22Rv1 (cell line): ENCODE data around the gene VPS35L.

Source experiments
- H3K27ac ChIP-seq: fragments of 450-650 bp; 2 replicates; pipeline ENCODE4 v1.5.1; 2017
- ZFX ChIP-seq: fragments of 450-650 bp; IDR thresholded peaks from 2 replicates; pipeline ENCODE4 v1.6.1; 2017; ENCODE audit warnings: antibody characterized with exemption, borderline replicate concordance
- TF ChIP-seq, protein P1 (sequence below): fragments of 450-650 bp; IDR thresholded peaks from 2 replicates; pipeline ENCODE4 v1.5.1; 2017; ENCODE audit warnings: mild to moderate bottlenecking

VPS35L gene

DNA sequence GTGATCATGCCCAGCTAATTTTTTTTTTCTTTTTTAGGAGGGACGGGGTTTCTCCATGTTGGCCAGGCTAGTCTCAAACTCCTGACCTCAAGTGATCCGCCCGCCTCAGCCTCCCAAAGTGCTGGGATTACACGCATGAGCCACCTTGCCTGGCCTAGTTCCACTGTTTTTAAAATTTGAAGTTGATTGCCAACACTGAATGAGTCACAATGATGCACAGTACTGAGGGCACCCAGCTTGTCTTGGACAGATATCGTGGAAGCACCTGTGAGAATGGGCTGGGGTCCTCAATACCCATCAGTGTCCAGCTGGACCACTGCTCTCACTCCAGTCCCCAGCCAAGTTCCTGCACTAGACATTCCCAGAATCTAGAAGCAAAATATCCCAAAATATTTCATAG lies 160.1 kb downstream of the VPS35L start:
- peak overlapping the region; percentile 88; the same call in 1 of the 2 replicates for H3K27ac ChIP-seq

DNA sequence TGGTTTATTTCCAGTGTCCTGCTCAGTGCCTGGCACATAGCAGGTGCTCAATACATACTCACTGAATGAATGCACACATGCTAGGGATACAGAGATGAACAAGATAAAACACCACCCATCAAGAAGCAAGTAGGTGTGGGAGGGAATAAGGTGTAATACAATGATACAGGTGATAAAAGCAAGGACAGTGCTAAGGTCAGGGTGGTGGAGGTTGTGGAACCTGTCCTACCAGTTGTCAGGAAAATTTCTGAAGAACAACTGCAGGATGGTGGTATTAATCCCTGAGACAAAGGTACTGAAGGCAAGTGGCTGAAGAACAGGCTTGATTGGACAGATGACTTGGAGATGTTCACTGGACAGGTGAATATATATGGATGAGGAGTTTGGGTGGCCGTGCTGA lies 160.7 kb downstream of the VPS35L start:
- H3K27ac ChIP-seq: peak overlapping the region; percentile 88
- TF ChIP-seq, protein P1, sequence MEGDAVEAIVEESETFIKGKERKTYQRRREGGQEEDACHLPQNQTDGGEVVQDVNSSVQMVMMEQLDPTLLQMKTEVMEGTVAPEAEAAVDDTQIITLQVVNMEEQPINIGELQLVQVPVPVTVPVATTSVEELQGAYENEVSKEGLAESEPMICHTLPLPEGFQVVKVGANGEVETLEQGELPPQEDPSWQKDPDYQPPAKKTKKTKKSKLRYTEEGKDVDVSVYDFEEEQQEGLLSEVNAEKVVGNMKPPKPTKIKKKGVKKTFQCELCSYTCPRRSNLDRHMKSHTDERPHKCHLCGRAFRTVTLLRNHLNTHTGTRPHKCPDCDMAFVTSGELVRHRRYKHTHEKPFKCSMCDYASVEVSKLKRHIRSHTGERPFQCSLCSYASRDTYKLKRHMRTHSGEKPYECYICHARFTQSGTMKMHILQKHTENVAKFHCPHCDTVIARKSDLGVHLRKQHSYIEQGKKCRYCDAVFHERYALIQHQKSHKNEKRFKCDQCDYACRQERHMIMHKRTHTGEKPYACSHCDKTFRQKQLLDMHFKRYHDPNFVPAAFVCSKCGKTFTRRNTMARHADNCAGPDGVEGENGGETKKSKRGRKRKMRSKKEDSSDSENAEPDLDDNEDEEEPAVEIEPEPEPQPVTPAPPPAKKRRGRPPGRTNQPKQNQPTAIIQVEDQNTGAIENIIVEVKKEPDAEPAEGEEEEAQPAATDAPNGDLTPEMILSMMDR: no peak
- TF ChIP-seq ZFX: no peak

More for the DNA sequence above, 160.1 kb downstream of the VPS35L start:
- TF ChIP-seq, protein P1: no peak
- no peak for TF ChIP-seq ZFX

DNA sequence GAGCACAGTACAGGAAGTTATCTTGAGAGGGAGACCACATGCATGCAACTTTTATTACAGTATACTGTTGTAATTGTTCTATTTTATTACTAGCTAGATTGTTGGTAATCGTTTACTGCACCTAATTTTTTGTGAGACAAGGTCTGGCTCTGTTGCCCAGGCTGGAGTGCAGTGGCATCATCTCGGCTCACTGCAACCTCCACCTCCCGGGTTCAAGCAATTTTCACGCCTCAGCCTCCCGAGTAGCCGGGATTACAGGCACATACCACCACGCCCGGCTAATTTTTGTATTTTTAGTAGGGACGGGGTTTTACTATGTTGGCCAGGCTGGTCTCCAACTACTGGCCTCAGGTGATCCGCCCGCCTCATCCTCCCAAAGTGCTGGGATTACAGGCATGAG lies 161.2 kb downstream of the VPS35L start:
- peak overlapping the region; percentile 88 for H3K27ac ChIP-seq

DNA sequence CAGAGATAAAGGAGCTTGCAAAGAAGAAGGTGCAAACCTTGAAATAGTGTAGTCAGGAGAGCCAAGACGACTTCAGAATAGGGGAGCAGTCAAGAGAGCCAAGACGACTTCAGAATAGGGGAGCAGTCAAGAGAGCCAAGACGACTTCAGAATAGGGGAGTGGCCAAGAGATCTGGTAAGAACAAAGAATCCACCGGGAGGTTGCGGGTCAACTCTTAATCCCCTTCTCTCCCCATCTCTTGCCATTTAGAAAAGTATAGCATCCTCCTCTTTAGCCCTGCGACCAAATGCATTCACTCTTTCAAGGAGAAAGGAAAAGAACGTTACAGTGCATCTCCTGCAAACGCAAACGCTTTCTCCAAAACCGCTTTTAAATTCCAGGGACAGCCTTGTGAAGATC lies 161.8 kb downstream of the VPS35L start:
- no peak for TF ChIP-seq ZFX
- TF ChIP-seq, protein P1: no peak
- H3K27ac ChIP-seq: peak overlapping the region; percentile 88

DNA sequence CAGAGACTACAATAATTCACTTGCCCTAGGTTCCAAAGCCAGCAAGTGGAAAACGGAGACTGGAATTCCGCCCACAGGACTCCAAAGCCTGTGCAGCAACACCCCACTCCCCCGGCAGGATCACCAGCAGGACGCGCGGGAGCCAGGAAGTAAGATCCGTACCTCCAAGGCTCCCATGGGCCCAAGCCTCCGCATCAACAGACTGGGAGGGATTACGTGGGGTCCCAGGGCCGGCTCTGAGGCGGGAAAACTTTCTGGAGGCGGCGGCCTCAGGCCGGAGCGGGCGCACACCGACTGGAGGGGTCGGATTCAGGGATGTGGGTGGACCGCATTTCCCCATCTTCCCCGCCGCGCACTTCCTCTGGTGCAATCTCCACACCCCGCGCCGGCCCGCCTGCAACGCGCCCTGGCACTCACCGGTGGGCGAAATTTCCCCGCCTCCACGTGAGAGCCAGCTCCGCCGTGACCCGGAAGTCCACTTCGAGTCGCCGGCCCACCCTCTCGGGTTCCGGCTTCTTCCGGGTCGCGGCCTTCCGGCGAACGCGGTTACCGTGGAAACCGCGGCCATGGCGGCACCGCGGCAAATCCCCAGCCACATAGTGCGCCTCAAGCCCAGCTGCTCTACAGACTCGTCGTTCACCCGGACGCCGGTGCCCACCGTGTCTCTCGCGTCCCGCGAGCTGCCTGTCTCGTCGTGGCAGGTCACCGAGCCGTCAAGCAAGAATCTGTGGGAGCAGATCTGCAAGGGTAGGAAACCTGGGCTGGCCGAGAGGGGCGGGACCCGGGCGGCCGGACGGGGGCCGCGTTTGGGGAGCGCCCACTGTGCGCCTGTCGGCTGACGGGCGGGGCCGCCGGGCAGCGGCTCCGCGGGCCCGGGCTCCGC lies 162.5 kb downstream of the VPS35L start, which contains the start of the genes IQCK and KNOP1:
Gene IQCK, plus strand, starts transcription at position 531 of the 883 bp plus-strand sequence. Its CDS starts 36 bp downstream, at position 567.
Gene KNOP1, minus strand, starts transcription at position 487 of the 883 bp plus-strand sequence. CDS start 3,192 bp downstream, outside the sequence.
- H3K27ac ChIP-seq: peak within 1 kb of the TSS; percentile 88
- no peak for TF ChIP-seq ZFX
- TF ChIP-seq, protein P1: no peak

DNA sequence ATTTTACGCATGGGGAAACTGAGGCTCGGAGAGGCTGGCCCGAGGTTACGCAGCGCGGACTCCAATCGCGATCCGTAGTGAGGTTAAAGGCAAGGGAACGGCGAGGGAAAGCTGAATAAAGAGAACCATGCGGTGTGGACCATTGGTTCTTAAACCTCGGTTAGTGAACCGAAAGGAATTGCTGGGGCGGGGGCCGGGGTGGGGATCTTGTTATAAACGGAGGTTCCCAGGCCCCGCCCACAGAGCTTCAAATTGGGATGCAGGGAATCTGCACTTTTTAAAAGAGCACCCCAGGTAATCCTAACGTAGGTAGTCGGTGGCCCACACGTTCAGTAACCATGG lies 163.1 kb downstream of the VPS35L start:
- TF ChIP-seq, protein P1: no peak
- no peak for TF ChIP-seq ZFX
- H3K27ac ChIP-seq: peak overlapping the region; percentile 88

DNA sequence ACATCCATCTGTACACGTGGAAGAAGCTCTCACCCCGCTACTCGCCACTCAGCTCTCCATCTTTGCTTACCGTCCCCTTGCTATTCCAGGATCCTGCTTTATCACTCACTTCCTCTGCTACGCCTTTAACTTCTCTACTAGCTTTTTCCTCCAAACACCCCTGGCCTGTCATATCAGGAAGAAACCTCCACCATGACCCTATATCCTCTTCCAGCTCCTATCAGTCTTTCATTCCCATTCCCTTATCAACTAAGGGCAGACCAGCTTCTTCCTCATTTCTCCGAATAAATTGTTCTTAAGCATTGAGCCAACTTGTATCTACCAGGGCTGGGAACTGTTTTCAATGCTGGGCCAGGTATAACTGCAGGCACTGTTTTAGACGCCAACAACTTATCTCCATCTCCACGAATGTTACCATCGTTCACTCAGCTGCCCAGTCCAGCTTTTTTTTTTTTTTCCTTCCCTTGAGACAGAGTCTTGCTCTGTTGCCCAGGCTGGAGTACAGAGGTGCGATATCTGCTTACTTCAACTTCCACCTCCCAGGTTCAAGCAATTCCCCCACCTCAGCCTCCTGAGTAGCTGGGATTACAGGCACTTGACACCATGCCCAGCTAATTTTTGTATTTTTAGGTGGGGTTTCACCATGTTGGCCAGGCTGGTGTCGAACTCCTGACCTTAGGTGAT lies 166.9 kb downstream of the VPS35L start:
- TF ChIP-seq, protein P1: no peak
- no peak overlapping the region for H3K27ac ChIP-seq
